KOPT-K1 (cell line): ENCODE data around the gene PDGFD.

Experiments used
- H3K27ac ChIP-seq: fragments of 200-600 bp; sonication (generic); 2 replicates; pipeline ENCODE4 v1.5.1; 2016; ENCODE audit warnings: antibody characterized with exemption, mild to moderate bottlenecking, low read depth, low read length; ENCODE audit not compliant: poor library complexity, severe bottlenecking
- H3K36me3 ChIP-seq: fragments of 200-600 bp; sonication (generic); 2 replicates; pipeline ENCODE4 v1.5.1; 2017; ENCODE audit warnings: antibody characterized with exemption, mild to moderate bottlenecking, low read length, moderate library complexity; ENCODE audit not compliant: insufficient read depth
- H3K9me3 ChIP-seq: fragments of 200-600 bp; sonication (generic); 2 replicates; pipeline ENCODE4 v1.5.1; 2017; ENCODE audit warnings: antibody characterized with exemption, low read length, mild to moderate bottlenecking; ENCODE audit not compliant: insufficient read depth, poor library complexity, severe bottlenecking

The PDGFD gene

DNA sequence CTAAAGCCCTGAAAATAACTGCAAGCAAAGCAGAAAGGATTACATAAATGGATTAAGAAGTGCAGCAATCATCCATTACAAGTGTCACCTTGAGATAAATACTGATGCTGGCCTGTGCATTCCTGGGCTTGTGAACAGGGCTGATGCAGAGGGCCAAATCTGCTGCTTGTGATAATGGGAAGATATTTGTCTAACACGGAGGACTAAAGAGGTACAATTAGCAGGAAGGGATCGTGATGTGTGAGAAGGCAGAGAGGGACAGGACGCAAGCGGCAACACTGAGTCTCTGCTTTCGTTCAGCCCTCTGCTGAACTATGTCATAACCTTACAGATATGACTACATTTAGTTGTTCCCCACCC, 235.2 kb downstream of the PDGFD start:
- Histone ChIP-seq H3K9me3 (no peaks in the 10 kb centered on the region), H3K27ac (no peak overlapping the region), H3K36me3 (no peaks in the 10 kb centered on the region)

DNA sequence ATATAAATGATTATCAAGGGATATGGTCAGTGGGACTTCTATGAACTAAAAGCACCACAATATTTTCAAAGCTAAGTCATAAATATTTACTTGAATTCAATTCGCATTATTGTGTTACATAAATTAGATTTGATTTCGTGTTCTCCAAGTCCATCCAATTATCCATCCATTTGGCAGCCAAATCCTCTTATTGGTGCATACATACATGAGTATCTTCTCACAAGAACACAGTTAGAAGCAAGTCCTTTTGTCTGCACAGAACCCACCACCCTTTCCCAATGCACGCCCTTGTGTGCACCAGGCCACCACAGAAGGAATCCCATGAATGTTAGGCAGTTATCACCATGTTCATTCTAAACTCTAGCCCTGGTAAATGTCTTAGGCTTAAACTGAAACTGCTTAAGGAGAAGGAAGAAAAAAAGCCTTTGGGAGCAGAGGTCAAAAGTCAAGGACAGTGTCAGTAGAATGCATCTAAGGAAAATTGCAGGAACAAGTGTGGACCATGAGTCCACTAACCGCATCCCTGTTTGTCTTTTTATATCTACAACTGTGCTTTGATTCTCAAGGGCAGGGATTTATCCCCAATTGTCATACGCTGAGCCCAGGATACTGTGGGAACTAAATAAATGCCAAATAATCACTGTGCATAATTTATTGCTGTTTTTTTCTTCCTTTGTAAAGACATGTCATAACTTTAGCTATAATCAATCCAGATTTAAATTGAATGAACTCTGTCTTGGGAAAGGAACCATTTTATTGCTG, 235.7 kb downstream of the PDGFD start:
- Histone ChIP-seq H3K27ac (no peak overlapping the region), H3K9me3 (no peaks in the 10 kb centered on the region), H3K36me3 (no peaks in the 10 kb centered on the region)

DNA sequence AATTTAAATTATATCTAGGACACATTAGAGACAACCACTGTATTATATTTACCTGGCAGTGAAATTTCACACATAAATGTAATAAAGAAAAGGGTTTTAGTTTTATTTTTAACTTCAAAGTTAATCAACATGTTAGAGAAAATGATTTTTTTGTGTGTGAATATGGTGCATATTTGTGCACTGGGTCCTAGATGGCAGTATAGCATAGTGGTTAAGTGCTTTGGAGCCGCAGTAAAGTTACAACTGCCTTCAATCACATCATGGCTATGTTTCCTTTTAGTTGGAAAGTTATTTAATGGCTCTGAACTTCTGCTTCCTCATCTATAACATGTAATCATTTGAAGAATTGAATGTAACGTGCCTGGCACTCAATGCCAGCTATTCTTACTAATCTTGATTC, 236.4 kb downstream of the PDGFD start:
- no peaks in the 10 kb centered on the region for H3K36me3 ChIP-seq
- H3K27ac ChIP-seq: no peak overlapping the region
- H3K9me3 ChIP-seq: no peaks in the 10 kb centered on the region

DNA sequence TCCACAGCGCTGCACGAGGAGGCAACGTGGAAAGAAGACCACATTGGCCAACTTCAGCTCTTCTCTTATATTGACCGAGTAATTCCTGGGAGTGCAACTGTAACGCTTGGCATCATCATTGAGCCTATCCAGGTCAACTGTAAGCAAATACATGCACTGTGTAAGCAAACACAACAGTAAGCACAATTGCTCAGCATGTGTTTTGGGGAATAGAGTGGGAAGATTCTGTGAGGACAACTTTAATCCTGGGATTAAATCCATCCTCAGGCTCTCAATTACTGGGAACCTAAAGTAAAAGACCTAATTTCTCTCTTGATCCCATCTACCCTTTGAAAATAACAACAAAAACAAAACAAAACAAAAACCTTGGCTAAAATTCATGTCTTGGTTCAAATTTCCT, 237.0 kb downstream of the PDGFD start:
- Histone ChIP-seq H3K36me3 (no peaks in the 10 kb centered on the region), H3K27ac (no peak overlapping the region), H3K9me3 (no peaks in the 10 kb centered on the region)

DNA sequence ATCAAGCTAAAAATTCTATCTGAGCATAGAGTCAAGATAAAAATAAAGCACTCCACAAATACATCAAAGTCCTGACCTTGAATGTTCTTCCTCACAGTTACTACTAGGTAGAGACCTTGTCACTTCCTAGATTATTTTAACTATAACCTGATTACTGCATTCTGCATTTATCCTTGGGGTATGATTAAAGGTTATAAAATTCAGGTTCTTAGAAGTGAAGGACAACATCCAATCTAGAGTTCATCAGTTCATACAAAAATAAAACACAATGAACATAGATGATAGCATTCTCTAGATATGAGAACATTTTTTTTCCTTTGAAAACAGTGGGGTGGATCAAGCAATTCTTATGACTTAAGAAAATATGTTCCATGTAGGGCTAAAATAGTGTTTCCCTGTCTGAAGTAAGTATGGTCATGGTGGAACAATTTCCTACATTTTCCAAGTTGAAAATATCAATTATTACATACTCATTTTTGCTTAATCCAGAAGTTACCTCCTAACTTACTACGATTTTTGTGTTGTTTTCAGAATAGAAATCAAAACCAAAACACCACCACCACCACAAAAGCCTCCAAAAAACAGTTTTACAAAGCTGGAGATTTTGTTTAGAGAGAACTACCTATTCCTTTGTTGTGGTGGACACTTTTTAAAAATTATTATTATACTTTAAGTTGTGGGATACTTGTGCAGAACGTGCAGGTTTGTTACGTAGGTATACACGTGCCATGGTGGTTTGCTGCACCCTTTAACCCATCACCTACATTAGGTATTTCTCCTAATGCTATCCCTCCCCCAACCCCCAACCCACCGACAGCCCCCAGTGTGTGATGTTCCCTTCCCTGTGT, 239.6 kb downstream of the PDGFD start:
- no peaks in the 10 kb centered on the region for H3K9me3 ChIP-seq
- no peaks in the 10 kb centered on the region for H3K36me3 ChIP-seq
- no peak overlapping the region for H3K27ac ChIP-seq

GRCh38 chr11:103923451-103923931, 240.5 kb downstream of the PDGFD start:
- Histone ChIP-seq H3K27ac (no peak overlapping the region), H3K36me3 (no peaks in the 10 kb centered on the region), H3K9me3 (no peaks in the 10 kb centered on the region)

DNA sequence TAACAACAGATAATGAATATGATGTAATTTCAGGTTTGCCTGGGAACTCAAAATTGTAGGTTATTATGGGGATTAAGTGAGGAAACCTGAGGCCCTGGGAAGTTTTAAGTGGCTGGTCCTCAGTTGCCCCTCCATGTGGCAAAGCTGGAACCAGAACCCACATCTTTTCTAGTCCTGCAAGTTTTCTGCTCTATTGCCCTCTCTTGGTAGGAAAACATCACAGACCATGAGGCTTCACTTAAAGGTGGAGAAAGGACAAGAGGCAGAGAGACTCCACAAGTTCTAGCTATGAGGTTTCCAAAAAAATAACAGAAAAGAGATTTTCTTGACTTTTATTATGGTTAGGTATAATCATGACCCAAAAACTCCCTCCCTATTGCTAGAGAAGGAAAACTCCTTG, 243.0 kb downstream of the PDGFD start:
- no peaks in the 10 kb centered on the region for H3K36me3 ChIP-seq
- no peaks in the 10 kb centered on the region for H3K9me3 ChIP-seq
- no peak overlapping the region for H3K27ac ChIP-seq

- Histone ChIP-seq H3K36me3 (no peaks in the 10 kb centered on the region), H3K27ac (no peak overlapping the region), H3K9me3 (no peaks in the 10 kb centered on the region)
Observed at GRCh38 chr11:103920449-103920848, 243.5 kb downstream of the PDGFD start.

GRCh38 chr11:103910721-103911120, 253.2 kb downstream of the PDGFD start:
- H3K27ac ChIP-seq: no peak overlapping the region
- H3K9me3 ChIP-seq: no peaks in the 10 kb centered on the region

GRCh38 chr11:103907548-103908455, 256.1 kb downstream of the PDGFD start:
- H3K36me3 ChIP-seq: no peaks in the 10 kb centered on the region
- no peaks in the 10 kb centered on the region for H3K9me3 ChIP-seq
- H3K27ac ChIP-seq: no peak overlapping the region

More at GRCh38 chr11:103910721-103911120, 253.2 kb downstream of the PDGFD start:
- no peaks in the 10 kb centered on the region for H3K36me3 ChIP-seq

DNA sequence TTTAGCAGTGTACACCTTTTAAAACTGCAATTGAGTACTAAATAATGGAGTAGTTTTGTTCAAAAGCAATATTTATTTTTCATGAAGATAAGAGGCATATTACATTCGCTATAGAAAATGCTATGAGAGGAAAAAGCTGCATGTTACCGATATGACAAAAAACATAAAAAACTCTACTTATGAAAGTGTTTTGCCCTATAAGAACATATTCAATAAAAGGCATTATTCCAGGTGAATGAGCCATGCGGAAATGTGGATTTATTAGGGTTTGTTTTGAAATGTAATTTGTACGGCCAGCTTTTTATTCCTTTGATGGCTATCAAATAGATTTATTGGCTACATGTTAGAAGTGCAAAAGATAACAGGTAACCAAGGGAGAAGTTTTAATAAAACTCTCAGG, 256.8 kb downstream of the PDGFD start:
- Histone ChIP-seq H3K36me3 (no peaks in the 10 kb centered on the region), H3K9me3 (no peaks in the 10 kb centered on the region), H3K27ac (no peak overlapping the region)

DNA sequence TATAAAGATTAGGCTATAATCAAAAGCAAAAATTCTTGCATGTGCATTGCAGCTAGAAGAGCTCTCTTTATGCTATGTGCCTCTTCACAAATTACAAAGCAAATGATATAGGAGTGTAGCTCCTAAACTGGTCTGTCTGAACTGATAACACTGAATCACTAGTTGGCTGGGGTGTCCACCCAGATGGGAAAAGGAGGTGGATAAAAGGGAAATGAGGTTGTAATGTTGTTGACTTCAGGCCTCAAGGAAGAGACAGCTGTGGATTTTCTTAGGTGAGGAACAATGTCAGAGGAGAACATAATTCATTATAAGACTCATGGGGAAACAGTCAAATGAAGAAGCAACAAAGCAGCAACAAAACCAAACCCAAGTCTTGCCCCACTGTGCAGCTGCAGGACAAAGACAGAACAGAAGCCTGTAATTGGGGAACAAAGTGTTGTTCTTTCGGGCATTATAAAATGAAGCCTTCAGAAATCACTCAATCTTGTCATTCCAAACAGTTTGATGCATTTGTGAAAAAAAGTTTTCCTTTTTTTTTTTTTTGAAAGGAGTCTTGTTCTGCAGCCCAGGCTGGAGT, 257.6 kb downstream of the PDGFD start:
- H3K9me3 ChIP-seq: no peaks in the 10 kb centered on the region
- H3K36me3 ChIP-seq: no peaks in the 10 kb centered on the region
- no peak overlapping the region for H3K27ac ChIP-seq

GRCh38 chr11:103904324-103904667, 259.7 kb downstream of the PDGFD start:
- Histone ChIP-seq H3K9me3 (no peaks in the 10 kb centered on the region), H3K27ac (no peak overlapping the region), H3K36me3 (no peaks in the 10 kb centered on the region)

DNA sequence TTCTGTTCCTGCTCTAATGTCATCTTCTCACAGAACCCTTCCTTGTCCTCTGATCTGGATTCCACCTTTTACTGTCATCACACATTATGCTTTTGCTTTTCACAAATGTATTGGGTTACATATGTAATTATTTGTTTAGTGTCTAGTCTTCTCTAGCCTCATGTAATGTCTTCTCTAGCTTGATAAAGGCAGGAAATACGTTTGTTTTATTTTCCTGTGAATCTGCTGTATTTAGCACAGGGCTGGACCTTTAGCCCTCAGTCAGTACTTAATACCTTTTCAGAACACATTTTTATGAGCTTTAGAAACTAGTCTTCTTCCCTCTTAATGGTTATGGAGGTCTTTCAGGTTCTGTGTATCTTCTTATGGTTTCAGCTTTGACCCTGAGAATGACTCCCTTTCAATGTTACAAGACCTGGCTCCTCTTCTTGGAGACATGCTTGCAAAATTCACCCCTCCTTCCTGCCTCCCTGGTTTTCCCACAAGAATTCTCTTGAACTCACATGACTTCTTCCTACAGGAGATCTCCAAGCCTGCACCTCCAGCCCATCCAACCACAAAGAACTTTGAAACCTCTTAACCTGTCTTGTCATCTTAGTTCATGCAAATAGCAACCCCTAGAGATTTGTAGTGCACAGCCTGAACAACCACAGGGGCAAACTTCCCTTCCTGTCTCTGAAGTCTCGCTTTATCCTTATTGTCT, 260.2 kb downstream of the PDGFD start:
- Histone ChIP-seq H3K36me3 (no peaks in the 10 kb centered on the region), H3K9me3 (no peaks in the 10 kb centered on the region), H3K27ac (no peak overlapping the region)
